D721Med (cell line): Measurements from ENCODE around the gene CERS3.

Source experiments
- DNase-seq: peaks from one replicate; pipeline ENCODE4 v3.0.0; 2011; ENCODE audit warnings: low spot score; ENCODE audit not compliant: insufficient read length
- FAIRE-seq: peaks from 2 replicates; lab custom pipeline; 2011; peaks lifted over from hg19 to GRCh38; lab: Jason Lieb, UNC
- CTCF ChIP-seq: IDR thresholded peaks from 2 replicates; pipeline ENCODE4 v1.5.1; 2012; ENCODE audit warnings: mild to moderate bottlenecking, control low read depth; ENCODE audit not compliant: insufficient read depth; ENCODE audit errors: missing control alignments

CERS3 gene

DNA sequence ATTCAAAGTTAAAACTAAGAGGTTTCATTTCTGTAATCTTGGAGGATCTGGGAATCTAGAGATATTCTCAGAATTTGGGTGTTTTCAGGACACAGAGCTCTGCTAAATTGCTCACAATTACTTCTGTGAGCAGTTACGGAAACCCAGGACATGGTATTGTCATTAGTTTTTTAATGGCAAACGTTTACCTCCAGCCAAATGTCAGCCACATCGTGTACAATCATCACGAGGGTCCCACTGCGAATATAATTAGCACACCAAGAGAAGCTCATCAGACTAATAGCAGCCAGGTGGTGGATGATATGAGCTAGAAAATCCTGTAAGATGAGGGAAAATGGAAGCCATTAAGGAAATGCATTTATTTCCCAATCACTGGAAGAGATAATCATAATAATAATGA lies 56.0 kb downstream of the CERS3 start:
- DNase-seq (no peak), FAIRE-seq (no peak)
- TF ChIP-seq CTCF, result no peak

GRCh38 chr15:100471933-100472332 lies 56.8 kb downstream of the CERS3 start:
- DNase-seq (no peak), FAIRE-seq (no peak)
- no peak for TF ChIP-seq CTCF

DNA sequence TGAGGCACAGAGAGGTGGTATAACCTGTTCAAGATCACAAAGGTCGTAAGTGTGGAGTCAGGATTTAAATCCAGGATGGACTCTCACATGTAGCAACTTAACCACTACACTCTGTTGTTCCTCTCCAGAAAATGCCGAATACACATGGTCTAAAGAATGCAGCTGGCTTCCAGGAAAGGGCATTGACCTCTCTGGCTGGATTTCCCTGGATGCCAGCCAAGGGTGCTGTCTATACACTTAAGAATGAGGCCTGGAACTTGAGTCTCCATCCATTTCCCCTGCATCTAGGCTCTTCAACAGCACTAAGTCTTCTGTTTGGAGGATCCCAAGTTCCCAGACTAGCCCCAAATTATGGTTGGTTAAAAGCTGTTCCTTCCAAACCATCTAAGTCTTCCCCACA lies 60.5 kb downstream of the CERS3 start:
- no peak for TF ChIP-seq CTCF
- DNase-seq, result no peak
- FAIRE-seq, result no peak

- no peak for DNase-seq
- TF ChIP-seq CTCF, result no peak
- FAIRE-seq, result no peak
These were observed 62.7 kb downstream of the CERS3 start for GRCh38 chr15:100466073-100466472.

DNA sequence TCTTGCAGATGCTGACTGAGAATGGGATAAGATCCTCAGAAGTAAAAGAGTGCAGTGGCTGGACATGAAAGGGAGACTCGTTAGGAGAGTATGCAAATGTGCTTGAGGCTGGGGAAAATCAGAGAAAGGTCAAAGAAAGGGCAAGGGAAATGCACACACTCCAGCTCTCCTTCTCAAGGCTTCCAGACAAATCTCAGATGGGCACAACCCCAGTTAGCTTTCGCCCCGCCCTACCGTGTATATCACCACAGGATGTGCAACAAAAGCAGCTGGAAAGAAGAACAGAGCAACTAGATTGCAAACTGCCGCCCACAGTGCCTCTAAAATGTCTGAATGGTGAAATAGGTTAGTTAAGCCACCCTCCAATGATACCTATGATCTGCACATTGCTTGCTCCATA lies 63.9 kb downstream of the CERS3 start:
- TF ChIP-seq CTCF, result no peak
- FAIRE-seq (no peak), DNase-seq (no peak)

GRCh38 chr15:100464256-100464655 lies 64.5 kb downstream of the CERS3 start:
- FAIRE-seq, result no peak
- no peak for DNase-seq

GRCh38 chr15:100463515-100463914 lies 65.2 kb downstream of the CERS3 start:
- DNase-seq, result no peak
- FAIRE-seq, result no peak
- no peak for TF ChIP-seq CTCF

More at GRCh38 chr15:100464256-100464655, 64.5 kb downstream of the CERS3 start:
- no peak for TF ChIP-seq CTCF
